GM12891 (cell line): ENCODE measurements around the gene URI1.

Source experiments
- POLR2A ChIP-seq: IDR thresholded peaks from 2 replicates; pipeline ENCODE4 v1.6.1; 2011; ENCODE audit warnings: low read depth, low read length, control low read depth
- POLR2AphosphoS5 ChIP-seq: IDR thresholded peaks from 2 replicates; pipeline ENCODE4 v1.6.1; 2011; ENCODE audit warnings: low read depth, low read length, control low read depth
- SPI1 ChIP-seq: IDR thresholded peaks from 2 replicates; pipeline ENCODE4 v1.6.1; 2011; ENCODE audit warnings: low read depth, low read length, control low read depth
- TAF1 ChIP-seq: IDR thresholded peaks from 2 replicates; pipeline ENCODE4 v1.6.1; 2011; ENCODE audit warnings: low read depth, low read length, control low read depth

DNA sequence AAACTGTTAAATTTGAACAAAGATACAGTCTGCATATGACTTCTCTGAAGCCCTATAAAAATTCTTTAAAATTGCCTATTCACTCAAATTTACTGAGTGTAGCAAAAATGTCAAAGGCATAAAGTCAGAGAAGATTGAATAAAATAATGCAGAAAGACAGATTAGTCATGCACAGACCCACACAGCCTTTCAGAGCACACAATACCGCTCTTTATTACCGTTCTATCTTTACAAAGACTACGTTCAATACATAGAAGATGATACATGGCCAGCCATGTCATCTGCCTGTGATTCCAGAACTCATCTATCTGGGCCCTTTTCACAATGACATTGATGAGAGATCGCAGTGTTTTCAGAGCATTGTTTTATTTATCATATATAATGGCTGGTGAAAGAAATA is 107.2 kb downstream of the URI1 start:
- no peak for TF ChIP-seq POLR2A
- TF ChIP-seq POLR2AphosphoS5, result no peak
- no peak for TF ChIP-seq TAF1
- TF ChIP-seq SPI1, result no peak
